Measurements from ENCODE around the gene DNAAF5. TPM values are rescaled to one million over a fixed set of nuclear protein-coding genes. Genes with fewer than 3 reads are reported as not detected.

DNAAF5 gene
- total and polyA plus RNA-seq, 2 of the 13 experiments (the other 11 are each of a cell fraction or from before 2014, with no cell fraction given), result 11.9 to 21.5 TPM

- TF ChIP-seq KIAA2018 (CRISPR knock-in tag; IDR thresholded peaks at IDR 0.05; ENCODE audit: borderline replicate concordance) (no peak), ZNF615 (CRISPR knock-in tag; IDR thresholded peaks at IDR 0.05; ENCODE audit: borderline replicate concordance) (no peak), SOX5 (CRISPR knock-in tag; IDR thresholded peaks at IDR 0.05; ENCODE audit: borderline replicate concordance) (no peak), ATF3 (CRISPR knock-in tag; IDR thresholded peaks at IDR 0.05) (no peak), CREM (IDR thresholded peaks at IDR 0.05) (no peak), CREM (CRISPR knock-in tag; IDR thresholded peaks at IDR 0.05) (no peak), CEBPB (IDR thresholded peaks at IDR 0.05; ENCODE audit: borderline replicate concordance, low read depth, low read length) (no peak)
Observed at GRCh38 chr7:776992-777727, 50.7 kb downstream of the DNAAF5 start (continued).

All from HepG2 (cell line).